ENCODE data around the gene TEKT2.
A peak's percentile ranks its signal among the peaks of the same experiment; 100 is the strongest.

TEKT2 gene

GRCh38 chr1:36080236-36080635 lies 3.7 kb upstream of the TEKT2 start:
- in situ Hi-C loops (cut with HindIII; ENCODE audit: low sequenced_read_pairs): no loop called here
- no peak overlapping the region for H3K4me3 ChIP-seq (ENCODE audit: low read depth, low read length)
- no peak for DNase-seq (ENCODE audit: low read depth)
- TF ChIP-seq, protein P1, sequence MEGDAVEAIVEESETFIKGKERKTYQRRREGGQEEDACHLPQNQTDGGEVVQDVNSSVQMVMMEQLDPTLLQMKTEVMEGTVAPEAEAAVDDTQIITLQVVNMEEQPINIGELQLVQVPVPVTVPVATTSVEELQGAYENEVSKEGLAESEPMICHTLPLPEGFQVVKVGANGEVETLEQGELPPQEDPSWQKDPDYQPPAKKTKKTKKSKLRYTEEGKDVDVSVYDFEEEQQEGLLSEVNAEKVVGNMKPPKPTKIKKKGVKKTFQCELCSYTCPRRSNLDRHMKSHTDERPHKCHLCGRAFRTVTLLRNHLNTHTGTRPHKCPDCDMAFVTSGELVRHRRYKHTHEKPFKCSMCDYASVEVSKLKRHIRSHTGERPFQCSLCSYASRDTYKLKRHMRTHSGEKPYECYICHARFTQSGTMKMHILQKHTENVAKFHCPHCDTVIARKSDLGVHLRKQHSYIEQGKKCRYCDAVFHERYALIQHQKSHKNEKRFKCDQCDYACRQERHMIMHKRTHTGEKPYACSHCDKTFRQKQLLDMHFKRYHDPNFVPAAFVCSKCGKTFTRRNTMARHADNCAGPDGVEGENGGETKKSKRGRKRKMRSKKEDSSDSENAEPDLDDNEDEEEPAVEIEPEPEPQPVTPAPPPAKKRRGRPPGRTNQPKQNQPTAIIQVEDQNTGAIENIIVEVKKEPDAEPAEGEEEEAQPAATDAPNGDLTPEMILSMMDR (IDR thresholded peaks at IDR 0.05; ENCODE audit: low read depth, low read length, missing control alignments): no peak

DNA sequence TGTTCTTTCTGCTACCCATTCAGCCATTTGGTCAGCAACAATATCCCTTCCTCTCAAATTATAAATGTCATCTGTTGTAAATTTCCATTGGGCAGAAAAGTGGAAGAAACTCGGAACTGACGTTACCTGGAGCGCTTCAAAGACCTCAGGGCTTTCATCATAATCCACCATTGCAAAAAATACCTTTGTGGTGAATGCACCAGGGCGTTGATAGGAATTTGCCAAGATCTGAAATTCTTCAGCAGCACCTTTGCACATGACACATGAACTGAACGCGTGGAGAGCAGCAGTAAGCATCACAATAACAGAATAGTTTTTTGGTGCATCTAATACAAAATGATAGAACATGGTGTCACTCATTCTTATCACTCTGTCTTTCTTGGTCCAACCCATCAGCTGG lies 3.1 kb upstream of the TEKT2 start:
- no peak overlapping the region for H3K4me3 ChIP-seq (ENCODE audit: low read depth, low read length)
- TF ChIP-seq, protein P1 (IDR thresholded peaks at IDR 0.05; ENCODE audit: low read depth, low read length, missing control alignments): no peak
- in situ Hi-C loops (cut with HindIII; ENCODE audit: low sequenced_read_pairs): no loop called here
- DNase-seq (ENCODE audit: low read depth): no peak

- no peak for DNase-seq (ENCODE audit: low read depth)
- in situ Hi-C loops (cut with HindIII; ENCODE audit: low sequenced_read_pairs): no loop called here
- H3K4me3 ChIP-seq (ENCODE audit: low read depth, low read length): no peak overlapping the region
- TF ChIP-seq, protein P1 (IDR thresholded peaks at IDR 0.05; ENCODE audit: low read depth, low read length, missing control alignments): no peak
Observed at GRCh38 chr1:36081926-36082485, 1.9 kb upstream of the TEKT2 start.

- TF ChIP-seq, protein P1 (IDR thresholded peaks at IDR 0.05; ENCODE audit: low read depth, low read length, missing control alignments): no peak
Observed at GRCh38 chr1:36083219-36083618, 675 bp upstream of the TEKT2 start.

DNA sequence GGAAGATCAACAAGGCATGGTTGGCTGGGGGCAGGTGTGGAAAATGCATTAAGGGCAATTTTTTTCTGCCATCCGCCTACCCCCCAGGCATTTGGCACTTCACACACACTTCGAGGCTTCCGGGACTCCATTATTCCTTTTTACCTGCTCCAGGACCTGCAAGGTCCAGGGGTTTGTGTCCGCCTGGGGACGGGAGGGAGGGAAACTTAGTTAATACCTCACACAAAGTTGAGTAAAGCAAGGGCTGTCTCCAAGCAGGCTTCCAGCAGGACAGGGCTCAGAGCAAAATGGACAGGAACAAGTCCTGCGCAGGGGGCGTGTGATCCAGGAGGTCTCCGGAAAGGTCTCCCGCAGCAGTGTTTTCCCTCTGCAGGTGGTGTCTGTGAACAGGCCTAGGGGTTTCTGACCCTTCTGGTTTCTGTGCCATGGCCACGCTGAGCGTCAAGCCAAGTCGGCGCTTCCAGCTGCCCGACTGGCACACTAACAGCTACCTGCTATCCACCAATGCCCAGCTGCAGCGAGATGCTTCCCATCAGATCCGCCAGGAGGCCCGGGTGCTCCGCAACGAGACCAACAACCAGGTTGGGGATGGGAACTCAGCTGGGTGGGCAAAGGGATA lies 712 bp downstream of the TEKT2 start:
- DNase-seq (ENCODE audit: low read depth): no peak
- TF ChIP-seq, protein P1 (IDR thresholded peaks at IDR 0.05; ENCODE audit: low read depth, low read length, missing control alignments): peak; percentile 40
- peak overlapping the region; percentile 48 for H3K4me3 ChIP-seq (ENCODE audit: low read depth, low read length)
- in situ Hi-C loops (cut with HindIII; ENCODE audit: low sequenced_read_pairs): no loop called here

More at GRCh38 chr1:36083219-36083618, 675 bp upstream of the TEKT2 start:
- in situ Hi-C loops (cut with HindIII; ENCODE audit: low sequenced_read_pairs): no loop called here
- H3K4me3 ChIP-seq (ENCODE audit: low read depth, low read length): no peak overlapping the region
- DNase-seq (ENCODE audit: low read depth): no peak

- DNase-seq (ENCODE audit: low read depth): no peak
- in situ Hi-C loops (cut with HindIII; ENCODE audit: low sequenced_read_pairs): no loop called here
- TF ChIP-seq, protein P1 (IDR thresholded peaks at IDR 0.05; ENCODE audit: low read depth, low read length, missing control alignments): no peak
- no peak overlapping the region for H3K4me3 ChIP-seq (ENCODE audit: low read depth, low read length)
Observed at GRCh38 chr1:36085126-36085525, 1.2 kb downstream of the TEKT2 start.
